Neural cell (in vitro differentiated cells): ENCODE results near the gene FOXQ1. TPM values are rescaled to one million over a fixed set of nuclear protein-coding genes. Genes with fewer than 3 reads are reported as not detected.

Experiments
- H2AFZ ChIP-seq: fragments of 200-600, 300-800 bp; sonication (generic), shearing (Covaris generic); 2 replicates; pipeline ENCODE4 v1.6.0; 2014; ENCODE audit warnings: low read depth, mild to moderate bottlenecking, antibody characterized with exemption, low read length, moderate library complexity
- H3F3A ChIP-seq: fragments of 200-600 bp; shearing (Covaris generic); 2 replicates; pipeline ENCODE4 v1.6.1; 2016; ENCODE audit warnings: mild to moderate bottlenecking, moderate library complexity, mixed read lengths, antibody characterized with exemption, low read length; ENCODE audit not compliant: insufficient read depth, poor library complexity, severe bottlenecking
- H3K27ac ChIP-seq: fragments of 200-600, 300-800 bp; sonication (generic), shearing (Covaris generic); 2 replicates; pipeline ENCODE4 v1.5.1; 2014; ENCODE audit warnings: mild to moderate bottlenecking, low read length, moderate library complexity
- H3K27me3 ChIP-seq: fragments of 300-800, 200-600 bp; sonication (generic), shearing (Covaris generic); 2 replicates; pipeline ENCODE4 v1.6.0; 2014; ENCODE audit warnings: mild to moderate bottlenecking, low read depth, low read length, moderate library complexity; ENCODE audit not compliant: insufficient read depth
- H3K36me3 ChIP-seq: fragments of 300-800, 200-600 bp; sonication (generic), shearing (Covaris generic); 2 replicates; pipeline ENCODE4 v1.5.1; 2014; ENCODE audit warnings: mild to moderate bottlenecking, antibody characterized with exemption, low read length, moderate library complexity; ENCODE audit not compliant: insufficient read depth
- H3K4me2 ChIP-seq: fragments of 300-800, 200-600 bp; sonication (generic), shearing (Covaris generic); 2 replicates; pipeline ENCODE4 v1.6.0; 2014; ENCODE audit warnings: mild to moderate bottlenecking, low read length
- H3K4me3 ChIP-seq: fragments of 300-800, 200-600 bp; sonication (generic), shearing (Covaris generic); 2 replicates; pipeline ENCODE4 v1.5.1; 2014; ENCODE audit warnings: mild to moderate bottlenecking, low read length, moderate library complexity
- H3K79me2 ChIP-seq: fragments of 200-600 bp; shearing (Covaris generic); replicated peaks from 2 replicates; pipeline ENCODE4 v1.6.0; 2014; ENCODE audit warnings: mild to moderate bottlenecking, low read length, moderate library complexity; ENCODE audit not compliant: insufficient read depth
- H3K9ac ChIP-seq: fragments of 300-800, 200-600 bp; sonication (generic), shearing (Covaris generic); 2 replicates; pipeline ENCODE4 v1.6.1; 2016; ENCODE audit warnings: mild to moderate bottlenecking, low read length, mixed read lengths
- H3K9me2 ChIP-seq: fragments of 200-600 bp; shearing (Covaris generic); 2 replicates; pipeline ENCODE4 v1.6.1; 2016; ENCODE audit warnings: mild to moderate bottlenecking, low read length, mixed read lengths; ENCODE audit not compliant: insufficient read depth
- H3K9me3 ChIP-seq: fragments of 200-600, 300-800 bp; sonication (generic), shearing (Covaris generic); 2 replicates; pipeline ENCODE4 v1.6.1; 2016; ENCODE audit warnings: mild to moderate bottlenecking, mixed run types, low read length, moderate library complexity, mixed read lengths
- H4K20me1 ChIP-seq: fragments of 200-600 bp; shearing (Covaris generic); 2 replicates; pipeline ENCODE4 v1.6.1; 2016; ENCODE audit warnings: mild to moderate bottlenecking, mixed run types; ENCODE audit not compliant: insufficient read depth
- CTCF ChIP-seq: fragments of 450-650 bp; IDR thresholded peaks from 2 replicates; pipeline ENCODE4 v1.5.1; 2014; ENCODE audit warnings: antibody characterized with exemption, mild to moderate bottlenecking, moderate library complexity; ENCODE audit not compliant: poor library complexity, severe bottlenecking
- EP300 ChIP-seq: fragments of 450-650 bp; conservative IDR thresholded peaks from 2 replicates; pipeline ENCODE4 v1.6.1; 2014; ENCODE audit warnings: antibody characterized with exemption, mild to moderate bottlenecking, moderate library complexity; ENCODE audit not compliant: poor library complexity, severe bottlenecking
- EZH2 ChIP-seq: fragments of 200-600, 300-800 bp; shearing (Covaris generic), sonication (generic); IDR thresholded peaks from 2 replicates; pipeline ENCODE4 v1.6.1; 2014; ENCODE audit warnings: antibody characterized with exemption, low read length, borderline replicate concordance, mild to moderate bottlenecking; ENCODE audit not compliant: insufficient read depth, poor library complexity, severe bottlenecking
- MXI1 ChIP-seq: fragments of 450-650 bp; conservative IDR thresholded peaks from 2 replicates; pipeline ENCODE4 v1.6.1; 2014; ENCODE audit warnings: antibody characterized with exemption, mild to moderate bottlenecking; ENCODE audit not compliant: poor library complexity, severe bottlenecking
- POLR2AphosphoS5 ChIP-seq: IDR thresholded peaks from 2 replicates; pipeline ENCODE4 v1.6.1; 2012
- RAD21 ChIP-seq: fragments of 450-650 bp; conservative IDR thresholded peaks from 2 replicates; pipeline ENCODE4 v1.6.1; 2014; ENCODE audit warnings: antibody characterized with exemption, mild to moderate bottlenecking, moderate library complexity
- REST ChIP-seq: IDR thresholded peaks from 2 replicates; pipeline ENCODE4 v1.6.1; 2012; ENCODE audit warnings: borderline replicate concordance
- SMC3 ChIP-seq: fragments of 450-650 bp; conservative IDR thresholded peaks from 2 replicates; pipeline ENCODE4 v1.6.1; 2014; ENCODE audit warnings: antibody characterized with exemption, mild to moderate bottlenecking, moderate library complexity; ENCODE audit not compliant: poor library complexity
- TAF1 ChIP-seq: IDR thresholded peaks from 2 replicates; pipeline ENCODE4 v1.6.1; 2012; ENCODE audit warnings: low read depth
- polyA plus RNA-seq: library from polyadenylated mRNA; depleted of rRNA; stranded (reverse); fragments of >200 nt; gene quantifications from 2 replicates; pipeline ENCODE4 v1.2.3, GENCODE V29; 2014

Gene FOXQ1
- polyA plus RNA-seq, 1 donor from 2014 or later = not detected

- Histone ChIP-seq H3K4me2 (no peak overlapping the region), H2AFZ (no peak overlapping the region)
Measured at GRCh38 chr6:1285556-1285955, 26.3 kb upstream of the FOXQ1 start.

GRCh38 chr6:1285956-1286355, 25.9 kb upstream of the FOXQ1 start:
- no peak overlapping the region for H2AFZ ChIP-seq
- no peak overlapping the region for H3K27ac ChIP-seq
- no peaks in the 10 kb centered on the region for H3K9me2 ChIP-seq
- no peaks in the 10 kb centered on the region for H4K20me1 ChIP-seq
- no peaks in the 10 kb centered on the region for H3K79me2 ChIP-seq
- H3K4me2 ChIP-seq = no peak overlapping the region
- TF ChIP-seq RAD21 = no peak
- TF ChIP-seq REST = no peak
- no peak for TF ChIP-seq SMC3
- no peak for TF ChIP-seq EZH2
- TF ChIP-seq TAF1 = no peak
- no peaks in the 10 kb centered on the region for H3K36me3 ChIP-seq
- no peak overlapping the region for H3K9ac ChIP-seq
- no peak overlapping the region for H3K4me3 ChIP-seq
- no peaks in the 10 kb centered on the region for H3F3A ChIP-seq
- no peaks in the 10 kb centered on the region for H3K9me3 ChIP-seq
- H3K27me3 ChIP-seq = no peaks in the 10 kb centered on the region

More at GRCh38 chr6:1285556-1285955, 26.3 kb upstream of the FOXQ1 start:
- no peaks in the 10 kb centered on the region for H3K27me3 ChIP-seq
- no peak overlapping the region for H3K9ac ChIP-seq
- H3K9me3 ChIP-seq = no peaks in the 10 kb centered on the region
- H3K79me2 ChIP-seq = no peaks in the 10 kb centered on the region
- no peak overlapping the region for H3K4me3 ChIP-seq
- TF ChIP-seq POLR2AphosphoS5 (no peak), REST (no peak), SMC3 (no peak), EZH2 (no peak), RAD21 (no peak), CTCF (no peak), TAF1 (no peak), EP300 (no peak), MXI1 (no peak)
- H4K20me1 ChIP-seq = no peaks in the 10 kb centered on the region
- no peak overlapping the region for H3K27ac ChIP-seq
- H3K36me3 ChIP-seq = no peaks in the 10 kb centered on the region
- no peaks in the 10 kb centered on the region for H3K9me2 ChIP-seq
- no peaks in the 10 kb centered on the region for H3F3A ChIP-seq
